ENCODE results near the gene FLRT3.

FLRT3 gene

GRCh38 chr20:14337400-14338171 is at the start of gene FLRT3:
Gene FLRT3 (minus strand): TSS chr20:14337612. CDS start chr20:14327506, 10,106 bp downstream.
- peak; percentile 73 for DNase-seq (ENCODE audit: low spot score)

DNA sequence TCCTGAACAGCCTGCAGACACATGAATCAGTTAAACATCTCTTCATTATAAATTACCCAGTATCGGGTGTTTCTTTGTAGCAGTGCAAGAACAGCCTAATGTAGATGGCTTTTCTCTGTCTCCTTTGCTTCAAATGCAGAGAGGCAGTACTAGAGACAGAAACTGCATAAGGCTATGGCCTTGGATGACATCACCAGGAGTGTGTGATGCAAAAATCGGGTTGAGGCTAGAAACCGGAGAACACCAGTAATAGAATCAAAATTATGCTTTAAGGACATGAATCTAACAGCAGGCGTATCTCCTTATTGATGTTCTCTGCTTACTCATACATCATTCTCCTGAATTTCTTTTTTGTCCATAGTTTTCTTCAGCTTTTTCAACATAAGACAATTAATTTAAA is 49.3 kb upstream of the FLRT3 start:
- DNase-seq (ENCODE audit: low spot score), result no peak

DNA sequence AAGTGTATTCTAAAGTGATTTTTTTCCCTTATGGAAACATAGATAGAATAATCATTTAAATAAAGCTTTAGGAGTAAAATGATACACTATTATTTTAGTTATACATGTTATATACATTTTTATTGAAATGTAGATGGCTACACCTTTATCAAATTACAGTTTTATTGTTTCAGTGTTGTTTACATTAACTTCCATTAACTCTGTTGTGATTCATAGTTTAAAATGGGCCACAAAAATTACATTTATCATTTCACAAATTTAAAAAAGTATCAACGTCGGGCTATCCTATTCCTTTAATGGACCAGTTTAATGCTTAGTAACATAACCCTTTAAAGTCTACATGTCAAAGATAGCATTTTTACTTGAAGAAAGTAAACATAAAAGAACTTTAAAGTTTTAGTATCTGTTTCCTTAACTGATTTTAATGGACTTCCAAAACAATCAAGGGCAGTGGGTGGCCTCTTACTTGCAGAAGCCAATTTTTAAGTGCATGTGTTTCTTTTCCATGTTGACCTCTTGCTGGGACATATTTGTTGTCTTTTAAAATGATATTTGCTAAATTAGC is 47.8 kb upstream of the FLRT3 start:
- DNase-seq (ENCODE audit: low spot score), result no peak

- DNase-seq (ENCODE audit: low spot score), result no peak
Observed at GRCh38 chr20:14384416-14385175, 47.2 kb upstream of the FLRT3 start.

- no peak for DNase-seq (ENCODE audit: low spot score)
Observed at GRCh38 chr20:14383335-14383734, 45.9 kb upstream of the FLRT3 start.

- peak; percentile 33 for DNase-seq (ENCODE audit: low spot score)
Observed at GRCh38 chr20:14378326-14378725, 40.9 kb upstream of the FLRT3 start.

DNA sequence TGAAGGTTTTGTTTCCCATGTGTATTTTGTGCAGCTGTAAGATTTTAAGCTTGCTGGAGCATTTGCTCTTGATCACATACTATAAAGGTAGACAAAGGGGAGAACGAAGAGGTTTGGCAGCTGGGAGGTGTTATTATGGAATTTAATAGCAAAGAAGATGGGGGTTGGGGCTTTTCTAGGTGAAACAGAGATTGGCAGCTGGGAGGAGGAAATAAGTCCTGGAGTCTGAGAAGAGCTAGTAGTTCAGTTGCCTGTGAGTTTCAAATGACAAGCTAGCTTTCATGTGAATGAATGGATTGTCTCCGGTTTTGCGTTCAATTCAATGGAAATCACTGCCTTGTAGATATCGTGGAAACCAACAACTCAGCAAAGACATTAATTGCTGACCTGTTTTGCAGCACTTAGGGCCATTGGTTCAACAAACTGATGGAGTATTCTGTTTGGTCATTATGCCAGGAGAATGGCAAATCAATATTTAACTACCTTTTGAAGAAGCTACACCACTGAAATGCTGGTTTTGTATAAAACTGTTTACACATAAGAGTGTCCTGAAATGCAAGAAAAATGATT is 38.1 kb upstream of the FLRT3 start:
- DNase-seq (ENCODE audit: low spot score), result peak; percentile 23

DNA sequence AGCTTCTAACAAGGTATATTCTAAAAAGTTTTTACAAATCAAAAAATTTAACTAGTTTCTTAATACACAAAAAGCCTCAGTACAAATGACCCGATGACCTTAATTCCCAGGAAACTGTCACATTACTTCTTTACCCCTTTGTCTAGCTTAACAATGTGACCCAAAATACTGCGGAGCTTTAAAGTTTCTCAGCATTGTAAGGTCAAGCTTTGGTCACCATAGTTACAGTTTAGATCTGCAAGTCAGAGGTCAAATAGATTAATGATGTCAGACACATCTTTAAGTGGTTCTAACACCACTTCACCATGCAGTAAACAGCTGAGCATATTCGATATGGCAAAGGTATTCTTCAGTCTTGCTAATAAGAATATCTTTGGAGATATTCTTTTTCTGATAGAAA is 36.8 kb upstream of the FLRT3 start:
- no peak for DNase-seq (ENCODE audit: low spot score)

DNA sequence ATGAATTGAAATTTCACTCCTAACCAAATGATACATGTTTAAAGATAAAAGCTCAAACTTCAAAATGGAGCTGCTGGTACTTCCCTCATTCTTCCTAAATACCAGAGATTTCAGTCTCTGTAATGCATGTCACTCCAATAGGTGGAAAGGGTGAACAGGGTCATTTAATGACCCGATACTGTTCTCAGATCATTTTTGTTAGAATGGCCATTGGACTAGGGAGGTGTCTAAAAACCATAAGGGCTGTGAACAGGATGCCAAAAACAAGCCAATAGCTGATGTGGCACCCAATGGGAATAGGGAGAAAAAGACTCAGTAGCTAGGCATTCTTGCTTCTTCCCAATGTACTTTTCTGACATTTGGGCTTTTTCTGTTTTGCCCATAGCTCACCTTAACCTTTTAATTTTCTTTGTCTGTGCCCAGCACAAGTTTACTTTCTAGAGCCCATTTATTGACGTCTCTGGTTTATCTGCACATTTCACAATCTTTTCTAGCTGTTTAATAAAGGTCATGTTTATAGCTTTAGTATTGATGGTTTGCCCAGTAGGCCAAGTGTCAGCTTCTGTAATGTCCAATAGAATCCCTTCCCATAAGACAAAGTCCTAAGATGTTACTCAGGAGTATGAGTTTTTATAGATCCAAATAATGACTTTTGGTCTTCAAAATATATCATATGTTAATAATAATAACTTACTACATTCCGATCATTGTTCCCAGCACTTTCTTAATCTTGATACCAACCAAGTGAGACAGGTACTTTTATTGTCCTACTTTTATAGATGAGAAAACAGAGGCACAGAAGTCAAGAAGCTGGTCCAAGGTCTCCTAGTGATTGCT is 24.3 kb upstream of the FLRT3 start:
- no peak for DNase-seq (ENCODE audit: low spot score)

DNA sequence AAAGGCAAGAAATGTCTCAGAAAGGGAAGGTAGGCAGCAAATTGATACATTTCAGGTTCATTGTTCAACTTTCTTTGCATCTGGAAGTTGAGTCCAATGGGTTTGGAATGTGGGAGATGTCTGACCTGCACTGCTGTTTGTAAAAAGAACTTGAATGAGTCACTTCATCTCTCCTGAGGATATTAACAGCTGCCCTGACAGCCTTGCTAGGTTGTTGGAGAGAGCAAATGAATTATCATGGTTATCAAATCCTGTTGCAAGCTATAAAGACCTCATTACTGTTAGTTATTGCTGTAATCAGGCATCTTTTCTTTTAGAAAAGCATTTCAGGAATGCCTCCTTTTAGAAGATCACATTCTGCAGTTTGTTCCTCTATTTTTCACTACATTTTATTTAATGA is 23.0 kb upstream of the FLRT3 start:
- DNase-seq (ENCODE audit: low spot score), result no peak

DNA sequence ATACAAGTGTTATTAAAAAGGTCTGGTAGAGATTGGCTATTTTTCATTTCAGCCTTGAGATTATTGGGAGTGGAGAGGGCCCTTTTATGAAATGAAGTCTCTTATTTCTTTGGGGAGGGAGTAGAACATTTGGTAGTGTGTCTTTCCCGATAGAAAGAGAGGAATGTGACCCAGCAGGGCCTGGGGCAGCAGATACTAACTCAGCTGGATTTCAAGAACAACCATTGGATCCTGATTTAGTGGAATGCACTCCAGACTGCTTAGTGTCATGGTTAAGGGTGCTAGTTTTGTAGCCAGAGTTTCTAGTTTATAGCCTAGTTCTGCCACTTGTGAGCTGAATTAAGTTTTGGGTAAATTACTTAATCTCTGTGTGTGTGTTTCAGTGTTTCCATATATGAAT is 18.4 kb upstream of the FLRT3 start:
- no peak for DNase-seq (ENCODE audit: low spot score)

DNA sequence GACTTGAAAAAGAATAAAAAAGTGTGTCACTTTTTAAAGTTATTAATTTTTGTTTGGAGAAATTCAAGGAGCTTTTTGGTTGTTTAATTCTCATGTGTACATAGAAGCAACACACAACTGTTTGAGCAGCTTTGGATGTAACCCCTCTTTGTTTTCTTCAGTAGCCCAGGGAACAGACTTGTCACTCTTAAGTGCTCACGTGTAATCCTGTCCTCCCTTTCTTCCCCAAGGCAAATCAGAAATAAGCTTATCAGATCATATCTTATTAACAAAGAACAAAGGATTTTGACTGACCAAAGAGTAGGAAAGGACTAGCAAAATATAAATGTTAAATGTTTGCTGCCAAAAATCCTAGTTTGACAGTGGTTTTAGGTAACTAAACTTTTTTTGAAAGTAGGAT is 7.3 kb upstream of the FLRT3 start:
- DNase-seq (ENCODE audit: low spot score), result peak; percentile 42

GRCh38 chr20:14343491-14344065 is 6.2 kb upstream of the FLRT3 start:
- no peak for DNase-seq (ENCODE audit: low spot score)

DNA sequence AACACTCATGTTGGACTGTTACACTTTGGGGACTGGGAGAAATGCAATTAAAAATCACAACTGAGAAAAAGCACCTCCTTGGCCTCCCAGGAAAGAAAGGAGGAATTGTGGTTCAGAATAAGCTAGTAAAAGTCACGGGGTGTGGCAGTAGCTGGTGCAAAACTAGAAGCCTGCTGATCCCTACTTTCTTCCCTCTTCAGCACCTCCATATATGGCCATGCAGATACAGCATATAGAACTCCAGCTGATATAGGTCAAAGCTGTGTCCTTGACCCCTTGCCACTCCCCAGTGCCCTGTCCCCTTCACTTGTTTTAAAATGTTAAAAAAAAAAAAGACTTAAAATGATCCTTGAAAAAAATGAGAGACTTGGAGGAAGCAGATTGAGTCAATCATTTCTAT is 5.5 kb upstream of the FLRT3 start:
- no peak for DNase-seq (ENCODE audit: low spot score)

DNA sequence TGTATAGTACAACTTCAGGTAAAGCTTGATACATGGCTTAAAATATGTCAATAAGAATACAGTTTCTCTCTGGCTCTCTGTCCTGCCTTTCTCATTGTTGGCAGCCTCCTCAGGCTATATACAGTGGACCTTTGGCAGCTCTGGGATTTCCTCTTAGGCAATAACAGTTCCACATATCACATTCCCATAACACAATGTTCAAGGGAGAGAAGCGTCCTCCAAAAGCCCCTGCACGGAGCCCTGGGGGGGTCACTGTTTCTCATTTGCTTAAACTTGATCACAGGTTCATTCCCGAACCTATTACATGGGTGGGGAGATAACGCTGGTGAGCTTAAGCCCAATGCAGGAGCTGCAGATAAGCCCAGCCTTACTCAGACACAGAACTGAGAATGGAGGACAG is 4.4 kb upstream of the FLRT3 start:
- no peak for DNase-seq (ENCODE audit: low spot score)

- DNase-seq (ENCODE audit: low spot score), result no peak
Observed at GRCh38 chr20:14336686-14337085, 726 bp downstream of the FLRT3 start.

DNA sequence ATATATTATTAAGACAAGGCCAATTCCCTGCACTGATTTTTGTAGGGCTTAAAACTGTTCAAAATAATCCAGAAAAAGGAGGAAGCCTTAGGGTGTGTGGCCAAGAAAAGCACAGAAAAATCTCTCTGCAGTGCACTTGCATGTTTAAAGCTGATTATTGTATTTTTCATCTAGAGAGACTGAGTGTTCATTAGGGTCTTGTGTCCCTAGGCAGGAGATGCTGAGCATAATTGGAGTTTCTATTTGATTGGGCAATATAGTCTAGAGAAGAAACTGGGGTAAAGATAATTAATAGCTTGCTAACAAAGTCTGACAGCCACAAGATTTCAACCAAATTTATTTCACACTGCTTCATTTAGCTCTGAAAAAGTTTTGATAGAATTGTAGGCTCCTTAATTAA is 2.4 kb downstream of the FLRT3 start:
- no peak for DNase-seq (ENCODE audit: low spot score)

- no peak for DNase-seq (ENCODE audit: low spot score)
Observed at GRCh38 chr20:14334306-14334930, 3.0 kb downstream of the FLRT3 start.

DNA sequence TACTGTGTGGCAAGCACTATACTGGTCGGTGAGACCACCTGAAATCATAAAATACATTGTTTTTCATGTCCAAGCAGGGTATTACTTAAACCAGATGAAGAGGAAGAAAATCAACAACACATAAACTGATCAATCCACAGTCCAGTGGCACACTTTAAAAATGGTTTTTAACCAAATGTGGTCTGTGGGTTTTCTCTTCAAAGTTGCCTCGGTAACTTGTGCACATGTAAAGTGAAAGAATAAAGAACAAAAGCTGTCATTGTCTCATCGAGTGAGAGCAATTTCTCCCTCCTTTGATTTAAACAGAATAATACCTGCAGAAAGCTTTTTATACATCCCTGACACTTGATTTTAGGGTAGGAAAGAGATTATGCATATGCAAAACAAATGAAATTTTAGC is 3.7 kb downstream of the FLRT3 start:
- DNase-seq (ENCODE audit: low spot score), result no peak

- no peak for DNase-seq (ENCODE audit: low spot score)
Observed at GRCh38 chr20:14332866-14333265, 4.5 kb downstream of the FLRT3 start.

DNA sequence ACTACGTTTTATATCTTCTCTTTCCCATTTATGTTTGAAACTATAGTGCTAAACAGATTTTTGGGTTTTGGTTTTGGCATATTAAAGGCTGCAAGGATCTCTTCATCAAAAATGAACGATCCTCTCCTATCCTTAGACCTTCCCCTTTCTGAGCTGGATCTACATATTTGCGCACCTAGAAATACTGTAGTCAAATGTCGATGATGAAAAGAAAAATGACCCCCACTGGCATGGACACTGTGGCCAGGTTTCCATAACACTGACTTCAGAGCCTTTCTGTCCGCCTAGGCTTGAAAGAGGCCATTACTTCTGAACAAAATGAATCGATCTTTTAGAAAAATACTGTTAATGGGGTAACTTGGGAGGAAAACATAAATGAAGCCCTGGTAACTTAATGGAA is 5.8 kb downstream of the FLRT3 start:
- no peak for DNase-seq (ENCODE audit: low spot score)

Data from HuH-7 (cell line).